Measurements from ENCODE around the gene SLC39A9.

DNA sequence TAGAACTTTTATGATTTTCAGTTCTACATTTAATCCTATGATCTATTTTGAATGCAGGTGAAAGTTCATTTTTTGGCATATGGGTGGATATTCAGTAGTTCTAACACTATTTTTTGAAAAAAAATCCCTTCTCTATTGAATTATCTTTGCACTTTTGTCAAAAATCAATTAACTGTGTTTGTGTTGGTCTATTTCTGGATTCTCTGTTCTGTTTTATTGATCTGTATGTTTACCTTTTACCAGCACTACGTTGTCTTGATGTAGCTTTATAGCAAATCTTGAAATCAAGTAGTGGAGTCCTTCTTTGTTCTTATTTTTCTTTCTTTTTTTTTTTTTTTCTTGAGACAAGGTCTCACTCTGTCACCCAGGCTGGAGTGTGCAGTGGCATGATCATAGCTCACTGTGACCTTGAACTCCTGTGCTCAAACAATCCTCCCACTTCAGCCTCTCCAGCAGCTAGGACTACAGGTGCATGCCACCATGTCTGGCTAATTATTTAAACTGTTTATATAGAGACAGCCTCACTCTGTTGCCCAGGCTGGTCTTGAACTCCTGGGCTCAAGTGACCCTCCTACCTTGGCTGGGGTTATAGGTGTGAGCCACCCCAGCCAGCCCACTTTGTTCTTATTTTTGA is 31.9 kb downstream of the SLC39A9 start:
- TF ChIP-seq, protein P1, sequence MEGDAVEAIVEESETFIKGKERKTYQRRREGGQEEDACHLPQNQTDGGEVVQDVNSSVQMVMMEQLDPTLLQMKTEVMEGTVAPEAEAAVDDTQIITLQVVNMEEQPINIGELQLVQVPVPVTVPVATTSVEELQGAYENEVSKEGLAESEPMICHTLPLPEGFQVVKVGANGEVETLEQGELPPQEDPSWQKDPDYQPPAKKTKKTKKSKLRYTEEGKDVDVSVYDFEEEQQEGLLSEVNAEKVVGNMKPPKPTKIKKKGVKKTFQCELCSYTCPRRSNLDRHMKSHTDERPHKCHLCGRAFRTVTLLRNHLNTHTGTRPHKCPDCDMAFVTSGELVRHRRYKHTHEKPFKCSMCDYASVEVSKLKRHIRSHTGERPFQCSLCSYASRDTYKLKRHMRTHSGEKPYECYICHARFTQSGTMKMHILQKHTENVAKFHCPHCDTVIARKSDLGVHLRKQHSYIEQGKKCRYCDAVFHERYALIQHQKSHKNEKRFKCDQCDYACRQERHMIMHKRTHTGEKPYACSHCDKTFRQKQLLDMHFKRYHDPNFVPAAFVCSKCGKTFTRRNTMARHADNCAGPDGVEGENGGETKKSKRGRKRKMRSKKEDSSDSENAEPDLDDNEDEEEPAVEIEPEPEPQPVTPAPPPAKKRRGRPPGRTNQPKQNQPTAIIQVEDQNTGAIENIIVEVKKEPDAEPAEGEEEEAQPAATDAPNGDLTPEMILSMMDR (IDR thresholded peaks at IDR 0.05; ENCODE audit: low read depth, low read length), result no peak
- no peak for TF ChIP-seq POLR2A (IDR thresholded peaks at IDR 0.05; ENCODE audit: extremely low read depth, insufficient read length)

All from NB4 (cell line).